ENCODE measurements around the gene IGFALS. TPM values are rescaled to one million over a fixed set of nuclear protein-coding genes. Genes with fewer than 3 reads are reported as not detected.

IGFALS gene
- total and polyA plus RNA-seq, 2 donors (not counting 3 experiments of a cell fraction or from before 2014, with no cell fraction given), result not detected

GRCh38 chr16:1765826-1766225 lies 27.7 kb downstream of the IGFALS start:
- Histone ChIP-seq H3K4me2 (ENCODE audit: insufficient read depth, low read length) (no peak overlapping the region), H3K27me3 (ENCODE audit: control insufficient read depth in 2 of 2, insufficient read depth in 2 of 2, low read length in 2 of 2) (no peaks in the 10 kb centered on the region), H4K20me1 (replicated peaks; ENCODE audit: control insufficient read depth, extremely low read depth, insufficient read depth, low read length) (no peaks in the 10 kb centered on the region), H3K4me1 (ENCODE audit: control insufficient read depth, extremely low read depth, insufficient read depth, low read length) (peaks cover 6% of the 10 kb centered on the region), H3K4me3 (replicated peaks in 1 of 3; ENCODE audit: insufficient read depth in 1 of 3, low read depth in 1 of 3, low read length in 3 of 3) (no peak overlapping the region), H3K36me3 (ENCODE audit: control insufficient read depth in 2 of 2, extremely low read depth in 1 of 2, insufficient read depth in 2 of 2, low read length in 2 of 2) (peaks cover 5 to 50% of the 10 kb centered on the region in 2 experiments), H3K9ac (replicated peaks; ENCODE audit: extremely low read depth, insufficient read depth, low read length) (no peak overlapping the region), H3K79me2 (ENCODE audit: control insufficient read depth, insufficient read depth, low read length) (no peaks in the 10 kb centered on the region), H3K9me1 (replicated peaks; ENCODE audit: control insufficient read depth, extremely low read depth, insufficient read depth, low read length) (no peaks in the 10 kb centered on the region), H2AFZ (ENCODE audit: low read depth, low read length) (no peak overlapping the region), H3K9me3 (replicated peaks; ENCODE audit: control insufficient read depth, insufficient read depth, low read length) (no peaks in the 10 kb centered on the region), H3K27ac (ENCODE audit: insufficient read depth, low read depth, low read length) (no peak overlapping the region)
- DNase-seq (ENCODE audit: low read depth, low spot score) (no peak), FAIRE-seq (no peak)
- CTCF ChIA-PET, result interaction anchor here (1.4 to 1.6 kb wide), 2 partner anchors 42 to 402 kb away, joined by 4 read pairs; no protein-coding TSS in a partner anchor
- dilution Hi-C loops (cut with MboI; ENCODE audit: extremely low pct_ligation_motif_present, low sequenced_read_pairs), result no loop called here
- TF ChIP-seq POLR2A (IDR thresholded peaks at IDR 0.05; ENCODE audit: low read depth, low read length), result no peak
- no peak for TF ChIP-seq POLR2AphosphoS5 (IDR thresholded peaks at IDR 0.05; ENCODE audit: insufficient read depth, low read depth, low read length)
- no peak for TF ChIP-seq EZH2 (IDR thresholded peaks at IDR 0.05; ENCODE audit: borderline replicate concordance, low read depth, low read length, severe bottlenecking)
- no peak for TF ChIP-seq FOS (IDR thresholded peaks at IDR 0.05; ENCODE audit: borderline replicate concordance, insufficient read depth, low read length)
- TF ChIP-seq MAX (IDR thresholded peaks at IDR 0.05; ENCODE audit: insufficient read depth, insufficient read length), result no peak
- TF ChIP-seq GATA2 (IDR thresholded peaks at IDR 0.05; ENCODE audit: insufficient read depth, insufficient read length, low read depth, low read length), result no peak
- TF ChIP-seq JUN (IDR thresholded peaks at IDR 0.05; ENCODE audit: borderline replicate concordance, insufficient read depth, insufficient read length, low read depth), result no peak
- no peak for TF ChIP-seq MYC (IDR thresholded peaks at IDR 0.05; ENCODE audit: low read depth, low read length)
- TF ChIP-seq, protein P1, sequence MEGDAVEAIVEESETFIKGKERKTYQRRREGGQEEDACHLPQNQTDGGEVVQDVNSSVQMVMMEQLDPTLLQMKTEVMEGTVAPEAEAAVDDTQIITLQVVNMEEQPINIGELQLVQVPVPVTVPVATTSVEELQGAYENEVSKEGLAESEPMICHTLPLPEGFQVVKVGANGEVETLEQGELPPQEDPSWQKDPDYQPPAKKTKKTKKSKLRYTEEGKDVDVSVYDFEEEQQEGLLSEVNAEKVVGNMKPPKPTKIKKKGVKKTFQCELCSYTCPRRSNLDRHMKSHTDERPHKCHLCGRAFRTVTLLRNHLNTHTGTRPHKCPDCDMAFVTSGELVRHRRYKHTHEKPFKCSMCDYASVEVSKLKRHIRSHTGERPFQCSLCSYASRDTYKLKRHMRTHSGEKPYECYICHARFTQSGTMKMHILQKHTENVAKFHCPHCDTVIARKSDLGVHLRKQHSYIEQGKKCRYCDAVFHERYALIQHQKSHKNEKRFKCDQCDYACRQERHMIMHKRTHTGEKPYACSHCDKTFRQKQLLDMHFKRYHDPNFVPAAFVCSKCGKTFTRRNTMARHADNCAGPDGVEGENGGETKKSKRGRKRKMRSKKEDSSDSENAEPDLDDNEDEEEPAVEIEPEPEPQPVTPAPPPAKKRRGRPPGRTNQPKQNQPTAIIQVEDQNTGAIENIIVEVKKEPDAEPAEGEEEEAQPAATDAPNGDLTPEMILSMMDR (IDR thresholded peaks at IDR 0.05; ENCODE audit: extremely low read depth in 1 of 2, insufficient read depth in 1 of 2, low read depth in 1 of 2, low read length in 2 of 2), result no peak
- intact Hi-C loops (cut with micrococcal nuclease), result no loop called here
- no TSS peak for BruUV-seq (replicated peaks)
- POLR2A ChIA-PET, result no interaction called here

Data from endothelial cell of umbilical vein (primary cell).